Liver (tissue), 3 donors: ENCODE measurements around the gene DDN.

ENCODE experiments used
- CTCF ChIP-seq: fragments of 150-350 bp; IDR thresholded peaks from 2 replicates; pipeline ENCODE4 v1.5.1; 2017; ENCODE audit warnings: improper control_type of control experiment, low read depth, low read length; ENCODE audit not compliant: missing input control
- GABPA ChIP-seq, 2 donors: IDR thresholded peaks in 1 of 2; conservative IDR thresholded peaks in 1 of 2; 2 replicates each; pipeline ENCODE4 v1.6.1; 2016; ENCODE audit warnings: antibody characterized with exemption in 2 of 2, mild to moderate bottlenecking in 1 of 2, moderate library complexity in 1 of 2
- JUND ChIP-seq, 2 donors: IDR thresholded peaks; 2 replicates each; pipeline ENCODE4 v1.6.1; 2016; ENCODE audit warnings: antibody characterized with exemption in 2 of 2
- RAD21 ChIP-seq, 2 donors: IDR thresholded peaks; 2 replicates each; pipeline ENCODE4 v1.6.1; 2016; ENCODE audit warnings: antibody characterized with exemption in 2 of 2, mild to moderate bottlenecking in 2 of 2
- RXRA ChIP-seq, 2 donors: IDR thresholded peaks; 2 replicates each; pipeline ENCODE4 v1.6.1; 2017 to 2018; ENCODE audit warnings: antibody characterized with exemption in 2 of 2, mild to moderate bottlenecking in 1 of 2
- YY1 ChIP-seq: IDR thresholded peaks from 2 replicates; pipeline ENCODE4 v1.6.1; 2016; ENCODE audit warnings: antibody characterized with exemption, mild to moderate bottlenecking
- donor health status: healthy.
- donor health status: healthy.

GRCh38 chr12:49010092-49010668, 11.0 kb upstream of the DDN start:
- no peak for TF ChIP-seq CTCF
- TF ChIP-seq RXRA (IDR thresholded peaks at IDR 0.05): no peak
- no peak for TF ChIP-seq RAD21 (IDR thresholded peaks at IDR 0.05)
- no peak for TF ChIP-seq GABPA (IDR thresholded peaks at IDR 0.05 in 1 of 2, conservative IDR thresholded peaks at IDR 0.05 in 1 of 2)
- TF ChIP-seq JUND (IDR thresholded peaks at IDR 0.05): no peak
- no peak for TF ChIP-seq YY1
